GM23248 (cell line): ENCODE data around the gene SGSM1.

Source experiments
- EZH2 ChIP-seq: fragments of 200-600 bp; sonication (generic); IDR thresholded peaks from 2 replicates; pipeline ENCODE4 v1.6.1; 2018; ENCODE audit warnings: antibody characterized with exemption, mild to moderate bottlenecking; ENCODE audit not compliant: insufficient read depth, poor library complexity, severe bottlenecking
- EZH2phosphoT487 ChIP-seq: fragments of 200-600 bp; sonication (generic); IDR thresholded peaks from 2 replicates; pipeline ENCODE4 v1.6.1; 2018; ENCODE audit warnings: antibody characterized with exemption, moderate library complexity, mild to moderate bottlenecking, low read depth; ENCODE audit not compliant: insufficient read depth

DNA sequence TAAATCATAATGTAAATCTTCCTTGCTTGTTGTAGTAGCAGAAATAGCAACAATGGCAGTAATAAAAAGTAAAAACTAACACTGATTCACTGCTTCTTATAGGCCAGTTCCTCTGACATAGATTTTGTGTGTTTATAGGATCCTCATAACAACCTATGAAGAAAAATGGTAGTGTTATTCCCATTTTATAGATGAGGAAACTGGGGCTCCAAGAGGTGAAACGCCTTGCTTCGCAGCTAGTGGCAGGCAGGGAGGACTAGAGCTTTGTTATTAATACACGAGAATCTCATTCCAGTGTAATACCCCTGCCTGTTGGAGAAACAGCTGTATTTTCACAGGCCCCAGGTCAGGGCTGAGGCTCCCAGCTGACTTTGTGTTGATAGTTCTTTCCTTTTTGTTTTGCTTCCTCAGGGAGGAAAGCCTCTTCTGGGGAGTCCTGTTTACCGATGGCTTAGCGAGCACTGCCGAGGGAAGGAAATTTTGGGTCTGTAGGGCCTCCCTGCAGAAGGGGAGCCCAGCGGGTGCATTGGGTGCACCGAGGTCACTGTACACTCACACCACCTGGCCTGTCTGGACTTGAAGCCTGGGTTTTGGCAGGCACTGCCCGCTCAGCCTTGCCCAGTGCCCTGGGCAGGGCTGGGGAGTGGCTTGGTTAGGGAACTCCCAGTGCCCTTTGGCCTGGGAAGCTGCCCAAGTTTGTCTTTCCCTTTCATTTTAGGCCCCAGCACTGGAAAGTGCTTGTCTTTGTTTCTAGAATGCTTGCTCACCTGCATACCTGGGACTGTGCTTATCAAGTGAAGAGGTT is 160.0 kb downstream of the SGSM1 start:
- TF ChIP-seq EZH2phosphoT487 (no peak), EZH2 (no peak)
